Globus pallidus (tissue), 1 donor: Measurements from ENCODE around the gene USP47.

Experiments
- DNase-seq: peaks from one replicate; pipeline ENCODE4 v3.0.0-alpha.2; 2015; ENCODE audit warnings: low spot score

USP47 gene

GRCh38 chr11:12001186-12001585 is 159.4 kb downstream of the USP47 start:
- DNase-seq: no peak

- DNase-seq: no peak
Measured at GRCh38 chr11:12003336-12003735, 161.6 kb downstream of the USP47 start.

- DNase-seq: no peak
Measured at GRCh38 chr11:12003815-12004214, 162.0 kb downstream of the USP47 start.

- DNase-seq: no peak
Measured at GRCh38 chr11:12005061-12005460, 163.3 kb downstream of the USP47 start.

GRCh38 chr11:12005476-12005875 is 163.7 kb downstream of the USP47 start:
- DNase-seq: no peak

- no peak for DNase-seq
Measured at GRCh38 chr11:12006552-12007229, 164.9 kb downstream of the USP47 start.

- no peak for DNase-seq
Measured at GRCh38 chr11:12007230-12007593, 165.4 kb downstream of the USP47 start.

GRCh38 chr11:12007769-12008737 is 166.3 kb downstream of the USP47 start, which contains the start of gene DKK3:
Gene DKK3 (minus strand): TSS chr11:12008626. CDS start chr11:12008582, 44 bp downstream.
- DNase-seq: peak; percentile 55
